PC-3 (cell line): ENCODE data around the gene INSYN2A. TPM values are rescaled to one million over a fixed set of nuclear protein-coding genes. Genes with fewer than 3 reads are reported as not detected.

ENCODE experiments used
- ATAC-seq: fragments of 200-7000 bp; cut with Tn5 transposase; 2 replicates; pipeline ENCODE4 v1.9.1; 2020; ENCODE audit warnings: mild to moderate bottlenecking, moderate library complexity
- BruUV-seq: library from RNA; stranded (reverse); fragments of 400-500 nt; replicated peaks from 2 replicates; lab custom pipeline; 2021; lab: Mats Ljungman, UMichigan
- CTCF ChIA-PET: fragments of 300-600 bp; sonication (Branson Sonifier 250); formaldehyde crosslinking; loops from one replicate; lab custom pipeline; 2022; ENCODE audit warnings: antibody characterized with exemption; lab: Charles Lee
- POLR2A ChIA-PET: fragments of 300-600 bp; sonication (Branson Sonifier 250); formaldehyde crosslinking; loops from one replicate; lab custom pipeline; 2022; ENCODE audit warnings: antibody characterized with exemption; ENCODE audit not compliant: unreplicated experiment; lab: Charles Lee
- DNase-seq: peaks from one replicate; pipeline ENCODE4 v3.0.0-alpha.2; 2015
- H2AFZ ChIP-seq: fragments of 300-600 bp; sonication (generic); 2 replicates; pipeline ENCODE4 v1.6.0; 2016; ENCODE audit warnings: antibody characterized with exemption, low read length
- H3F3A ChIP-seq: fragments of 300-600 bp; sonication (generic); one replicate; pipeline ENCODE4 v1.6.0; 2017; ENCODE audit warnings: antibody characterized with exemption, low read length, control low read depth, mild to moderate bottlenecking; ENCODE audit not compliant: unreplicated experiment
- H3K27ac ChIP-seq: fragments of 300-600 bp; sonication (generic); 2 replicates; pipeline ENCODE4 v1.5.1; 2016; ENCODE audit warnings: mild to moderate bottlenecking, low read length
- H3K27me3 ChIP-seq: fragments of 300-600 bp; sonication (generic); 2 replicates; pipeline ENCODE4 v1.6.1; 2016; ENCODE audit warnings: low read length, mixed read lengths
- H3K36me3 ChIP-seq: fragments of 300-600 bp; sonication (generic); 2 replicates; pipeline ENCODE4 v1.6.1; 2016; ENCODE audit warnings: low read depth, mixed run types, low read length, mixed read lengths
- H3K4me1 ChIP-seq: fragments of 300-600 bp; sonication (generic); 2 replicates; pipeline ENCODE4 v1.5.1; 2016; ENCODE audit warnings: low read length; ENCODE audit not compliant: insufficient read depth
- H3K4me2 ChIP-seq: fragments of 300-600 bp; sonication (generic); 2 replicates; pipeline ENCODE4 v1.6.0; 2016; ENCODE audit warnings: low read length
- H3K4me3 ChIP-seq: fragments of 300-600 bp; sonication (generic); 2 replicates; pipeline ENCODE4 v1.5.1; 2016; ENCODE audit warnings: mild to moderate bottlenecking, low read length, mixed read lengths
- H3K79me2 ChIP-seq: fragments of 300-600 bp; sonication (generic); 2 replicates; pipeline ENCODE4 v1.6.1; 2017; ENCODE audit warnings: low read length, mixed read lengths
- H3K9ac ChIP-seq: fragments of 300-600 bp; sonication (generic); 2 replicates; pipeline ENCODE4 v1.6.0; 2016; ENCODE audit warnings: mild to moderate bottlenecking, low read length
- H3K9me2 ChIP-seq: fragments of 300-600 bp; sonication (generic); replicated peaks from 2 replicates; pipeline ENCODE4 v1.6.1; 2016; ENCODE audit warnings: mixed run types, low read length, mixed read lengths
- H3K9me3 ChIP-seq: fragments of 300-600 bp; sonication (generic); 2 replicates; pipeline ENCODE4 v1.6.1; 2016; ENCODE audit warnings: low read length, mixed read lengths
- H4K20me1 ChIP-seq: fragments of 300-600 bp; sonication (generic); 2 replicates; pipeline ENCODE4 v1.6.1; 2016; ENCODE audit warnings: low read length, mixed read lengths
- EZH2 ChIP-seq: fragments of 300-600 bp; sonication (generic); IDR thresholded peaks from one replicate; pipeline ENCODE4 v1.6.1; 2017; ENCODE audit warnings: antibody characterized with exemption, mild to moderate bottlenecking, low read length; ENCODE audit not compliant: unreplicated experiment
- EZH2phosphoT487 ChIP-seq: fragments of 300-600 bp; sonication (generic); IDR thresholded peaks from 2 replicates; pipeline ENCODE4 v1.6.1; 2018; ENCODE audit warnings: mild to moderate bottlenecking, antibody characterized with exemption, low read length, borderline replicate concordance
- intact Hi-C: fragments of 100-400 bp; cut with micrococcal nuclease; formaldehyde crosslinking; loops from 2 replicates; pipeline ENCODE4 v1.9.0; 2023
- total RNA-seq: library from RNA; depleted of rRNA; stranded (reverse); fragments of >200 nt; gene quantifications from 2 replicates; pipeline ENCODE4 v1.2.3, GENCODE V29; 2014
- TF ChIP-seq, protein P1 (sequence below): fragments of 300-600 bp; sonication (generic); conservative IDR thresholded peaks from 2 replicates; pipeline ENCODE4 v1.5.1; 2017; ENCODE audit warnings: antibody characterized with exemption, low read depth, mild to moderate bottlenecking, low read length

Gene INSYN2A
- total RNA-seq, 1 experiment from 2014 or later, result not detected

DNA sequence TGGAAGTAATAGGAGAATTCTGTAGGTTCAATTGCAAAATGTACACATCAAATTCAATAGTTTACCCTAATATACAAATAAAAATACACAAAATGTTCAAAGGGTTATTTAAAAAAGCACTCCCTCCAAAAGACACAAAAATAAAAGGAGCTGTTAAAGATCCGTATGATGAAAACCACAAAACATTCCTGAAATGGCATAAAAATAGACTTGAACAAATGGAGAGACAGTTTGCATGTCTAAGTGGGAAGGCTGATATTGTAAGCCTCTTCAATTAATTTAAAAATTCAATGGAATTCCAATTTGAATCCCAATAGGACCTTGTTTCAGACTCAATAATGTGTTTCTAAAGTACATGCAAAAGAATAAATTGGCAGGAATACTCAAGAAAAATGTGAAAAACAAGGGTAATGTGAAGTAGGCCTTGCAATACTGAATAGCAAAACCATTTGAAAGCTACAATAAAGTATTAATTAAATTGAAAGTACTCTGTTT, 38.0 kb upstream of the INSYN2A start:
- no peak for ATAC-seq
- CTCF ChIA-PET, result no interaction called here
- H3K4me3 ChIP-seq, result no peak overlapping the region
- TF ChIP-seq EZH2 (no peak), EZH2phosphoT487 (no peak)
- TF ChIP-seq, protein P1, sequence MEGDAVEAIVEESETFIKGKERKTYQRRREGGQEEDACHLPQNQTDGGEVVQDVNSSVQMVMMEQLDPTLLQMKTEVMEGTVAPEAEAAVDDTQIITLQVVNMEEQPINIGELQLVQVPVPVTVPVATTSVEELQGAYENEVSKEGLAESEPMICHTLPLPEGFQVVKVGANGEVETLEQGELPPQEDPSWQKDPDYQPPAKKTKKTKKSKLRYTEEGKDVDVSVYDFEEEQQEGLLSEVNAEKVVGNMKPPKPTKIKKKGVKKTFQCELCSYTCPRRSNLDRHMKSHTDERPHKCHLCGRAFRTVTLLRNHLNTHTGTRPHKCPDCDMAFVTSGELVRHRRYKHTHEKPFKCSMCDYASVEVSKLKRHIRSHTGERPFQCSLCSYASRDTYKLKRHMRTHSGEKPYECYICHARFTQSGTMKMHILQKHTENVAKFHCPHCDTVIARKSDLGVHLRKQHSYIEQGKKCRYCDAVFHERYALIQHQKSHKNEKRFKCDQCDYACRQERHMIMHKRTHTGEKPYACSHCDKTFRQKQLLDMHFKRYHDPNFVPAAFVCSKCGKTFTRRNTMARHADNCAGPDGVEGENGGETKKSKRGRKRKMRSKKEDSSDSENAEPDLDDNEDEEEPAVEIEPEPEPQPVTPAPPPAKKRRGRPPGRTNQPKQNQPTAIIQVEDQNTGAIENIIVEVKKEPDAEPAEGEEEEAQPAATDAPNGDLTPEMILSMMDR, result no peak
- H2AFZ ChIP-seq, result no peak overlapping the region
- H3K36me3 ChIP-seq, result no peaks in the 10 kb centered on the region
- no peaks in the 10 kb centered on the region for H3K4me1 ChIP-seq
- H4K20me1 ChIP-seq, result no peaks in the 10 kb centered on the region
- H3K4me2 ChIP-seq, result no peak overlapping the region
- H3K9me3 ChIP-seq, result no peaks in the 10 kb centered on the region
- no peaks in the 10 kb centered on the region for H3K79me2 ChIP-seq
- H3K9me2 ChIP-seq, result no peaks in the 10 kb centered on the region
- no peak overlapping the region for H3K9ac ChIP-seq
- no peaks in the 10 kb centered on the region for H3K27me3 ChIP-seq
- no peak overlapping the region for H3K27ac ChIP-seq
- intact Hi-C loops, result no loop called here
- no TSS peak for BruUV-seq
- no peak for DNase-seq
- no peaks in the 10 kb centered on the region for H3F3A ChIP-seq
- POLR2A ChIA-PET, result no interaction called here

DNA sequence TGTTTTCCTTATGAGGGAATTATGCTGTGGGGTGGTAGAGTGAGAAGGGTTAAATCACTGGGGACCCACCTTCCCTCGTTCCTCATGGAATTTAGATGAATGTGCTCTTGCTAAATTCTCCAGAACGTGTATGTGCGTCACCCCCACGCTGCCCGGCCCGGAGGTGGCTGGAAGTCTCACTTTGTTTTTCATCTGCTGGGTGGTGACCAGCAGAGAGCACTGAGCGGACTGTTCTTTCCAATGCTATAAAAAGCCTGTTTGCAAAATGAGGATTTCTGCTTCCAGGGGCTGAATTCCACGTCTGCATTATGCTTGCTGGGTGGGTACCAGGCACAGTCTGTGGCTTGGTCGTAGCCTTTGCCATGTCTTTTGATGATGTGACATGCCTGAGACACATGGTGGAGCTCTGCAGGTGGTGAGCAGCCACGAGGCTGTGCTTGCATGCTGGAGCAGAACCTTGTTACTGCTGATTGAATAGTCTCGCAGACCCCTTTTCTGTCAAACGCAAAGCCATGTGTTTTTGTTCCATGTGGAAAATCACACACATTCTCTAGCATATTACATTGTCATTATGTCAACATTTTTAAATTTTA, 31.9 kb upstream of the INSYN2A start:
- Histone ChIP-seq H4K20me1 (no peaks in the 10 kb centered on the region), H3K79me2 (no peaks in the 10 kb centered on the region), H3F3A (no peaks in the 10 kb centered on the region), H3K36me3 (no peaks in the 10 kb centered on the region), H3K4me2 (no peak overlapping the region), H3K4me3 (no peak overlapping the region), H3K27me3 (no peaks in the 10 kb centered on the region), H3K9me3 (no peaks in the 10 kb centered on the region), H3K27ac (no peak overlapping the region), H3K9me2 (no peaks in the 10 kb centered on the region), H2AFZ (no peak overlapping the region), H3K9ac (no peak overlapping the region), H3K4me1 (no peaks in the 10 kb centered on the region)
- ATAC-seq (no peak), DNase-seq (no peak)
- TF ChIP-seq, protein P1, result no peak
- TF ChIP-seq EZH2phosphoT487 (no peak), EZH2 (no peak)
- CTCF ChIA-PET, result no interaction called here
- no TSS peak for BruUV-seq
- POLR2A ChIA-PET, result no interaction called here
- intact Hi-C loops, result no loop called here

DNA sequence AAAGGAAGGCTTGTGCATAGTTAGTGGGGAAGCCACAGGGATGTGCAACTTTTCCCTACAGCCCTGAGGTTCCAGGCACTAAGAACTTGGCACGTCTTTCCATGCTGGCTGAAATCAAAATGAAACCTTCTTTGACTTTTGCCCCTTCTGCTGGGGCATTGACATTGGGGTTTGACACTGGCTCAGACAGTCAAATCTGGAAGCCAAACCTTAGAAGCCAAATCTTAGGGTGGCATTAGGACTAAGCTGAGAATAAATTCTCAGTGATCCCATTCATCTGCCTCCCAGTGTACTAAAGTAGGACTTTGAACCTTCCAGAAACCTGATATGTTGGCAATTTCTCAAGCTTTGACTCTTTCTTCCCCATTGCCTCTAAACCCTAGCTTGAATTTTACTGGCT, 31.3 kb upstream of the INSYN2A start:
- CTCF ChIA-PET, result no interaction called here

More for the DNA sequence above, 31.3 kb upstream of the INSYN2A start:
- H3K9me2 ChIP-seq, result no peaks in the 10 kb centered on the region
- DNase-seq (no peak), ATAC-seq (no peak)
- TF ChIP-seq, protein P1, result no peak
- TF ChIP-seq EZH2phosphoT487 (no peak), EZH2 (no peak)
- no peaks in the 10 kb centered on the region for H3K36me3 ChIP-seq
- BruUV-seq, result no TSS peak
- H3K27me3 ChIP-seq, result no peaks in the 10 kb centered on the region
- no peaks in the 10 kb centered on the region for H3F3A ChIP-seq
- H3K4me3 ChIP-seq, result no peak overlapping the region
- POLR2A ChIA-PET, result no interaction called here
- no peaks in the 10 kb centered on the region for H3K79me2 ChIP-seq
- H2AFZ ChIP-seq, result no peak overlapping the region
- no peak overlapping the region for H3K4me2 ChIP-seq
- no peak overlapping the region for H3K9ac ChIP-seq
- no peak overlapping the region for H3K27ac ChIP-seq
- no peaks in the 10 kb centered on the region for H4K20me1 ChIP-seq
- intact Hi-C loops, result no loop called here
- H3K9me3 ChIP-seq, result no peaks in the 10 kb centered on the region
- H3K4me1 ChIP-seq, result no peaks in the 10 kb centered on the region
